Smooth muscle cell (in vitro differentiated cells): ENCODE data around the gene ZNF236. TPM values are rescaled to one million over a fixed set of nuclear protein-coding genes. Genes with fewer than 3 reads are reported as not detected.

Experiments
- DNase-seq: peaks from one replicate; lab custom pipeline; 2025; ENCODE audit not compliant: unreplicated experiment; lab: John Stamatoyannopoulos, UW
- H2AFZ ChIP-seq: fragments of 200-600 bp; sonication (generic); 2 replicates; pipeline ENCODE4 v1.6.0; 2016; ENCODE audit warnings: antibody characterized with exemption, low read depth, mild to moderate bottlenecking
- H3F3A ChIP-seq: fragments of 200-600 bp; sonication (generic); 2 replicates; pipeline ENCODE4 v1.6.0; 2017; ENCODE audit warnings: antibody characterized with exemption, low read depth
- H3K27ac ChIP-seq: fragments of 200-600 bp; sonication (generic); 2 replicates; pipeline ENCODE4 v1.5.1; 2016; ENCODE audit warnings: low read depth, mild to moderate bottlenecking
- H3K27me3 ChIP-seq: fragments of 200-600 bp; sonication (generic); 2 replicates; pipeline ENCODE4 v1.6.1; 2016; ENCODE audit warnings: low read depth, mild to moderate bottlenecking
- H3K36me3 ChIP-seq: fragments of 200-600 bp; sonication (generic); 2 replicates; pipeline ENCODE4 v1.5.1; 2016; ENCODE audit warnings: low read depth
- H3K4me1 ChIP-seq: fragments of 200-600 bp; sonication (generic); 2 replicates; pipeline ENCODE4 v1.5.1; 2016; ENCODE audit warnings: low read depth
- H3K4me2 ChIP-seq: fragments of 200-600 bp; sonication (generic); 2 replicates; pipeline ENCODE4 v1.6.0; 2016; ENCODE audit warnings: mild to moderate bottlenecking
- H3K4me3 ChIP-seq: fragments of 200-600 bp; sonication (generic); 2 replicates; pipeline ENCODE4 v1.5.1; 2016; ENCODE audit warnings: mild to moderate bottlenecking
- H3K79me2 ChIP-seq: fragments of 200-600 bp; sonication (generic); 2 replicates; pipeline ENCODE4 v1.6.0; 2016; ENCODE audit warnings: low read depth, mild to moderate bottlenecking
- H3K9ac ChIP-seq: fragments of 200-600 bp; sonication (generic); 2 replicates; pipeline ENCODE4 v1.6.0; 2016; ENCODE audit warnings: low read depth
- H3K9me3 ChIP-seq: fragments of 200-600 bp; sonication (generic); replicated peaks from 2 replicates; pipeline ENCODE4 v1.5.1; 2016; ENCODE audit warnings: low read depth
- H4K20me1 ChIP-seq: fragments of 200-600 bp; sonication (generic); 2 replicates; pipeline ENCODE4 v1.6.0; 2016; ENCODE audit warnings: low read depth
- CTCF ChIP-seq: fragments of 200-600 bp; sonication (generic); IDR thresholded peaks from 2 replicates; pipeline ENCODE4 v1.5.1; 2017; ENCODE audit warnings: borderline replicate concordance, mild to moderate bottlenecking, antibody characterized with exemption; ENCODE audit not compliant: insufficient read depth, poor library complexity, severe bottlenecking
- WGBS: methylation state at CpG from one replicate; pipeline ENCODE4 v1.1.7; 2016; ENCODE audit warnings: low lambda C conversion rate; 5-methylcytosine and 5-hydroxymethylcytosine counted together
- polyA plus RNA-seq: library from polyadenylated mRNA; unstranded; fragments of >200 nt; fragmentation: Nextera tagmentation; extraction: Ambion mirVana; gene quantifications from 2 replicates; pipeline ENCODE4 v1.2.1, GENCODE V29; 2016
- total RNA-seq: library from RNA; depleted of rRNA; stranded (reverse); fragments of >200 nt; gene quantifications from 2 replicates; pipeline ENCODE4 v1.2.3, GENCODE V29; 2014

The ZNF236 gene
- total and polyA plus RNA-seq, 2 experiments from 2014 or later: 4.1 to 6.2 TPM

DNA sequence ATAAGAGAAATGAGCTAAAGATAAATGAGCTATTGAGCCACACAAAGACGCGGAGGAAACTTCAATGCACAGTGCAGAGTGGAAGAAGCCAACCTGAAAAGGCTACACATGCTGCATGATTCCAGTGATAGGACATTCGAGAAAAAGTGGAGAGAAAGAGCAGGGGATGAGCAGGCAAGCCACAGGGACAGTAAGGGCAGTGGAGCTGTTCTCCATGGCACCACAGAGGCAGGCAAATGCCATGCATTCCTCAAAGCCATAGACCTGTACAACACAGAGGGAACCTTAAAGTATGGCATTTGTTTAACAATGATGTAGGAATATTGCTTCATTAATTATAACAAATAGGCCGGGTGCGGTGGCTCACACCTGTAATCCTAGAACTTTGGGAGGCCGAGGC lies 36.5 kb upstream of the ZNF236 start:
- Histone ChIP-seq H3K4me3 (no peak overlapping the region), H3K4me1 (no peaks in the 10 kb centered on the region), H3F3A (no peaks in the 10 kb centered on the region), H3K27me3 (no peaks in the 10 kb centered on the region), H3K4me2 (no peak overlapping the region), H3K9ac (no peak overlapping the region), H4K20me1 (no peaks in the 10 kb centered on the region), H3K27ac (no peak overlapping the region), H3K79me2 (no peaks in the 10 kb centered on the region), H3K36me3 (no peaks in the 10 kb centered on the region), H3K9me3 (no peaks in the 10 kb centered on the region), H2AFZ (no peak overlapping the region)
- no peak for TF ChIP-seq CTCF
- WGBS: 96% methylated on average over 6 of the region's 6 CpGs
- DNase-seq: no peak

- no peak overlapping the region for H3K4me2 ChIP-seq
- no peaks in the 10 kb centered on the region for H3F3A ChIP-seq
- no peaks in the 10 kb centered on the region for H3K4me1 ChIP-seq
- 90% methylated on average over 24 of the region's 36 CpGs for WGBS
- no peak overlapping the region for H3K9ac ChIP-seq
- H3K27me3 ChIP-seq: no peaks in the 10 kb centered on the region
- H3K9me3 ChIP-seq: no peaks in the 10 kb centered on the region
- H2AFZ ChIP-seq: no peak overlapping the region
- no peak for TF ChIP-seq CTCF
- H3K79me2 ChIP-seq: no peaks in the 10 kb centered on the region
- DNase-seq: no peak
- H3K4me3 ChIP-seq: no peak overlapping the region
- no peak overlapping the region for H3K27ac ChIP-seq
- H4K20me1 ChIP-seq: no peaks in the 10 kb centered on the region
- H3K36me3 ChIP-seq: no peaks in the 10 kb centered on the region
Observed at GRCh38 chr18:76788571-76789317, 33.6 kb upstream of the ZNF236 start.

DNA sequence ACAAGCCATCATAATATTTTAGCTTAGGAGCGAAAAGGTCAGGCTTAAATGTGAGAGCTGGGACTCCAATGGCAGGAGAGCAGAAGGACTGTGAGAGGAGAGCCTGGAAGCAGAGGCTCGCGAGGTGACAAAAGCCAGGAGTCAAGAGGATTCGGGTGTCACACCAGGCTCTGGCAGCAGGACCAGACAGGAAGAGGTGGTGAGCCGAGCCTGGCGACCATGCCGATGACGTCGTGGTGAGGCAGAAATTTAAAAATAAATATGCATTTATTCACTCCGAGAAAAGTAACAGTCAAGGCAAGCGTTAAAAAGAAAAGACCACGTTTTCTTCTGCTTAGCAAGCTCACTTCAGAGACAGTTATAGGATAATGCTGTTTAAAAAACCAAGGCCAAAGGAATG lies 31.3 kb upstream of the ZNF236 start:
- no peak overlapping the region for H3K4me2 ChIP-seq
- H3K9me3 ChIP-seq: no peaks in the 10 kb centered on the region
- no peaks in the 10 kb centered on the region for H3K36me3 ChIP-seq
- no peaks in the 10 kb centered on the region for H3K4me1 ChIP-seq
- no peaks in the 10 kb centered on the region for H3F3A ChIP-seq
- no peaks in the 10 kb centered on the region for H3K27me3 ChIP-seq
- DNase-seq: no peak
- no peak overlapping the region for H3K4me3 ChIP-seq
- TF ChIP-seq CTCF: no peak
- no peaks in the 10 kb centered on the region for H3K79me2 ChIP-seq
- 95% methylated on average over 12 of the region's 12 CpGs for WGBS
- no peak overlapping the region for H2AFZ ChIP-seq
- no peak overlapping the region for H3K9ac ChIP-seq
- no peak overlapping the region for H3K27ac ChIP-seq
- no peaks in the 10 kb centered on the region for H4K20me1 ChIP-seq

GRCh38 chr18:76791642-76792041 lies 30.7 kb upstream of the ZNF236 start:
- no peak overlapping the region for H3K27ac ChIP-seq
- no peaks in the 10 kb centered on the region for H3F3A ChIP-seq
- H3K9me3 ChIP-seq: no peaks in the 10 kb centered on the region
- H3K79me2 ChIP-seq: no peaks in the 10 kb centered on the region
- H3K27me3 ChIP-seq: no peaks in the 10 kb centered on the region
- no peak overlapping the region for H2AFZ ChIP-seq
- no peak overlapping the region for H3K4me2 ChIP-seq
- WGBS: 76% methylated on average over 5 of the region's 5 CpGs
- H3K4me3 ChIP-seq: no peak overlapping the region
- H3K9ac ChIP-seq: no peak overlapping the region
- TF ChIP-seq CTCF: no peak
- no peaks in the 10 kb centered on the region for H3K36me3 ChIP-seq
- no peak for DNase-seq
- no peaks in the 10 kb centered on the region for H4K20me1 ChIP-seq
- no peaks in the 10 kb centered on the region for H3K4me1 ChIP-seq
